Measurements from ENCODE around the gene COLEC11. TPM values are rescaled to one million over a fixed set of nuclear protein-coding genes. Genes with fewer than 3 reads are reported as not detected.

Gene COLEC11
- total RNA-seq, 1 experiment from 2014 or later: not detected

- DNase-seq (ENCODE audit: low read depth): no peak
Measured at GRCh38 chr2:3637311-3637675, 42.4 kb downstream of the COLEC11 start.

- DNase-seq (ENCODE audit: low read depth): no peak
Measured at GRCh38 chr2:3637692-3638455, 43.0 kb downstream of the COLEC11 start.

GRCh38 chr2:3638456-3638810, 43.5 kb downstream of the COLEC11 start:
- no peak for DNase-seq (ENCODE audit: low read depth)

- DNase-seq (ENCODE audit: low read depth): no peak
Measured at GRCh38 chr2:3639015-3639630, 44.2 kb downstream of the COLEC11 start.

GRCh38 chr2:3639653-3640052, 44.7 kb downstream of the COLEC11 start:
- no peak for DNase-seq (ENCODE audit: low read depth)

- DNase-seq (ENCODE audit: low read depth): no peak
Measured at GRCh38 chr2:3641181-3641580, 46.3 kb downstream of the COLEC11 start.

- no peak for DNase-seq (ENCODE audit: low read depth)
Measured at GRCh38 chr2:3641841-3642421, 47.0 kb downstream of the COLEC11 start.

- DNase-seq (ENCODE audit: low read depth): no peak
Measured at GRCh38 chr2:3642521-3643215, 47.8 kb downstream of the COLEC11 start.

GRCh38 chr2:3643371-3644245, 48.7 kb downstream of the COLEC11 start:
- DNase-seq (ENCODE audit: low read depth): no peak

GRCh38 chr2:3644246-3644525, 49.3 kb downstream of the COLEC11 start:
- DNase-seq (ENCODE audit: low read depth): no peak

- DNase-seq (ENCODE audit: low read depth): no peak
Measured at GRCh38 chr2:3644891-3645605, 50.1 kb downstream of the COLEC11 start.

- DNase-seq (ENCODE audit: low read depth): no peak
Measured at GRCh38 chr2:3645745-3646389, 51.0 kb downstream of the COLEC11 start.

- no peak for DNase-seq (ENCODE audit: low read depth)
Measured at GRCh38 chr2:3646446-3646845, 51.5 kb downstream of the COLEC11 start.

- no peak for DNase-seq (ENCODE audit: low read depth)
Measured at GRCh38 chr2:3647246-3647645, 52.3 kb downstream of the COLEC11 start.

GRCh38 chr2:3647831-3648651, 53.1 kb downstream of the COLEC11 start:
- DNase-seq (ENCODE audit: low read depth): no peak

GRCh38 chr2:3648652-3649177, 53.8 kb downstream of the COLEC11 start:
- no peak for DNase-seq (ENCODE audit: low read depth)

GRCh38 chr2:3649581-3649980, 54.7 kb downstream of the COLEC11 start:
- DNase-seq (ENCODE audit: low read depth): no peak

GRCh38 chr2:3650140-3650920, 55.4 kb downstream of the COLEC11 start:
- no peak for DNase-seq (ENCODE audit: low read depth)
